ENCODE data around the gene C11orf91. TPM values are rescaled to one million over a fixed set of nuclear protein-coding genes. Genes with fewer than 3 reads are reported as not detected.
A peak's percentile ranks its signal among the peaks of the same experiment; 100 is the strongest.

C11orf91 gene
- not detected in 2 replicates for total RNA-seq (2014; rRNA removed; shearing (Covaris generic))
- total RNA-seq (2022) = not detected in 2 replicates
- Bru-seq, nascent RNA = percentile 23 among the genes with signal in this experiment
- BruChase-seq, experiment 1, labeled RNA remaining after a 6-hour chase = not detected
- BruChase-seq, experiment 2, labeled RNA remaining after a 2-hour chase = not detected
- long read RNA-seq = 0 reads

GRCh38 chr11:33700502-33701271 lies at the start of gene C11orf91:
C11orf91 (minus strand) TSS chr11:33700826; CDS start chr11:33700740, 86 bp downstream.
- Histone ChIP-seq H3K36me3 (ENCODE audit: insufficient read depth, low read length) (no peaks in the 10 kb centered on the region), H3K27ac (ENCODE audit: low read depth, low read length, poor library complexity, severe bottlenecking) (no peak within 1 kb of the TSS), H3K9me3 (ENCODE audit: low read length) (no peaks in the 10 kb centered on the region), H3K4me2 (ENCODE audit: low read length) (peak within 1 kb of the TSS; percentile 80), H2AFZ (ENCODE audit: low read length) (peak within 1 kb of the TSS; percentile 96), H3K4me3 (ENCODE audit: low read depth, low read length, poor library complexity, severe bottlenecking) (peak within 1 kb of the TSS; percentile 75), H3K79me2 (ENCODE audit: insufficient read depth, low read depth, low read length) (no peaks in the 10 kb centered on the region), H4K20me1 (ENCODE audit: insufficient read depth, low read length) (no peaks in the 10 kb centered on the region), H3K9me2 (ENCODE audit: insufficient read depth, low read length) (no peaks in the 10 kb centered on the region), H3K4me1 (ENCODE audit: insufficient read depth, low read length, poor library complexity, severe bottlenecking) (peaks cover 18% of the 10 kb centered on the region)
- BruUV-seq (replicated peaks) = no TSS peak
- CTCF ChIA-PET (ENCODE audit: unreplicated experiment) = interaction anchor here (2.5 kb wide), 1 partner anchor 42 kb away, joined by 6 read pairs; no protein-coding TSS in a partner anchor
- DNase-seq (ENCODE audit: low spot score) = peak; percentile 96
- POLR2A ChIA-PET = interaction anchor here (0.5 to 2.5 kb wide), 9 partner anchors 30 to 540 kb away, joined by 3 to 7 read pairs (median 4); partner anchors contain the start of genes CD59 and CSTF3
- intact Hi-C loops (cut with micrococcal nuclease; ENCODE audit: unreplicated experiment) = no loop called here
- TF ChIP-seq EZH2phosphoT487 (IDR thresholded peaks at IDR 0.05; ENCODE audit: borderline replicate concordance, low read depth, low read length) = no peak
- TF ChIP-seq CTCF (conservative IDR thresholded peaks at IDR 0.05; ENCODE audit: low read length) = no peak

GRCh38 chr11:33747979-33748378 lies 47.4 kb upstream of the C11orf91 start:
- intact Hi-C loops (cut with micrococcal nuclease; ENCODE audit: unreplicated experiment) = no loop called here
- TF ChIP-seq EZH2phosphoT487 (IDR thresholded peaks at IDR 0.05; ENCODE audit: borderline replicate concordance, low read depth, low read length) (no peak), CTCF (conservative IDR thresholded peaks at IDR 0.05; ENCODE audit: low read length) (no peak)
- POLR2A ChIA-PET = no interaction called here

More at GRCh38 chr11:33747979-33748378, 47.4 kb upstream of the C11orf91 start:
- Histone ChIP-seq H3K4me1 (ENCODE audit: insufficient read depth, low read length, poor library complexity, severe bottlenecking) (peaks cover 1% of the 10 kb centered on the region), H3K9me2 (ENCODE audit: insufficient read depth, low read length) (no peaks in the 10 kb centered on the region), H4K20me1 (ENCODE audit: insufficient read depth, low read length) (no peaks in the 10 kb centered on the region), H3K4me3 (ENCODE audit: low read depth, low read length, poor library complexity, severe bottlenecking) (no peak overlapping the region), H2AFZ (ENCODE audit: low read length) (no peak overlapping the region), H3K36me3 (ENCODE audit: insufficient read depth, low read length) (no peaks in the 10 kb centered on the region), H3K9me3 (ENCODE audit: low read length) (no peaks in the 10 kb centered on the region), H3K27ac (ENCODE audit: low read depth, low read length, poor library complexity, severe bottlenecking) (no peak overlapping the region), H3K79me2 (ENCODE audit: insufficient read depth, low read depth, low read length) (no peaks in the 10 kb centered on the region), H3K4me2 (ENCODE audit: low read length) (no peak overlapping the region)
- no peak for DNase-seq (ENCODE audit: low spot score)
- BruUV-seq (replicated peaks) = no TSS peak
- CTCF ChIA-PET (ENCODE audit: unreplicated experiment) = no interaction called here
